AG08395 (cell line): ENCODE data around the gene GIMAP8.
A peak's percentile ranks its signal among the peaks of the same experiment; 100 is the strongest.

Experiments used
- DNase-seq: peaks from one replicate; pipeline ENCODE4 v3.0.0; 2012; ENCODE audit warnings: mixed read lengths, low spot score

The GIMAP8 gene

DNA sequence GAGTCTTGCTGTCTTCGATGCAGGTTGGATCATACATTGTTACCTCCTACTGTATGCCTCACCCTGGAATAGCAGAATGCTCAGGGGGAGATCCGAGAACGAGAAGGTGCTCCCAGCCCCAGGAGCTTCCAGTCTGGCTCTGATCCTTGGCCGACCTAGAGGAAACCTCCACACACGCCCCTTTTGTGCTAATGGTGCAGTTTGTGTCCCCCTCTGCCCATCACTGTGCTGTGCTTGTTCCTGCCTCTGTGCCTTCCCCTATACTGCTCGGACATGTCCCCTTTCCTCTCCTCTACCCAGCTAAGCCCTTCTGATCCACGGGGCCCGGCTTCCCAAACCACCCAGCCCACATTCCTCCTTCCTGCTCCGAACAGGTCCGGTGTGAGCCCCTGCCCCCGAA lies 38.8 kb upstream of the GIMAP8 start:
- no peak for DNase-seq

DNA sequence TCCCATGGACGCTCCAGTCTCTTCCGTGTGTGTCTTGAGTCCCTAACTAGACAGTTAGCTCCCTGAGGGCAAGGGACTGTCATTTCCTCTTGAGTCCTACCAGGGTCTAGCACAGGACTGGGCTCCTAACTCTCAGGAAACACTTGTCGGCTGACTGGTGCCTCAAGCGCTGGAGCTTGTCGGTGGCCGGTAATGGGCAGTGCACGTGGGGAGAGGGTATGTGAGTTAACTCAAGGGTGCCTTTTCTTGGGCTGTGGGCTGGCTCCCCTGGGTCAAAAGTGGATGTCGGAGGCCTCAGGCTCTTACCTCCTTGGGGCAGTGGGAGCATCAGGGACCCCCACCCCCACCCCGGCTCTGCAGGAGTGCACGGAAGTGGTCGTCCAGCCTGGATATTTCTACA lies 38.4 kb upstream of the GIMAP8 start:
- DNase-seq: no peak

DNA sequence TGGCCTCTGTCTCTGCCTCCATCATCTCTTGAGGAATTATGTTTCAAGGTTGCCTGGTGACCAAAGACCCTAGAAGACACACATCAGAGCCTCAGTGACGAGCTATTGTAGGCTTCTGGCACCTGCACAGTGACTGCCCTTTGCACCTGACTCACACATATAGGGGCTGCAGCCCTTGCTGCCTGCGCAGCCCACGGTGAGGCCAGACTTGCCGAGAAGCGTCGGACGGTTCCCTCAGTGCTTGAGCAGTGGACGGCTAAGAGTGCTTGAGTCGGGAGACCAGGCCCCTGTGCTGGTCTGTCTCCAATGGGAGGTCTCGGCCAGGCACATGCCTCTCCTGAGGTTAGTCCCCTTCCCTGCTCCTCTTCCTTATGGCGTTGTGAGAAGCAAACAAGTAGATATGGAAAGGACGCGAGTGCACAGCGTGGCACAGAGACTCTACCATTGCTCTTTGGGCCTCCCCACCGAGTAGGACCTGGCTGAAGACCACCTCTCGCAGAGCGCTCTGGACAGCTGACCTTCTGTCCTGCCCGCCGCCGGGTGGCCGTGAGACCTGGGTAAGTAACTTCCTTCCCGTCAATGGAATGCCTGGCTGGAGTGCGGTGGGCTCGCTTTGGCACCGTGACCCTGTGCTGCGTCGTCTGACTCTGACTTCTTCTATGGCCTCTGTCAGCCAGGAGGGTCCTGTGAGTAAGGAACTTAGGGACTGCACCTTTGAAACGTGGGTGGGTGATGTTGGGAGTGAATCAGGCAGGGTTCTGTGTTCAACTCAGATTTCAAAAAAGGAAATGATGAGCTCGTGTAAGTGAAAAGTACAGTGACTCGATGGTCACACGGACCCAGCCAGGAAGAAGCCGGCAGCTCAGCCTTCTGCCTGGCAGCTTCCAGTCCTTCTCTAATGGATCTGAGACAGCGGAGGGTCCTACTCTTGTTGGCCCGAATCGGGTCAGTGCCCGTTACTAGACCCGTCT lies 37.6 kb upstream of the GIMAP8 start:
- DNase-seq: no peak

DNA sequence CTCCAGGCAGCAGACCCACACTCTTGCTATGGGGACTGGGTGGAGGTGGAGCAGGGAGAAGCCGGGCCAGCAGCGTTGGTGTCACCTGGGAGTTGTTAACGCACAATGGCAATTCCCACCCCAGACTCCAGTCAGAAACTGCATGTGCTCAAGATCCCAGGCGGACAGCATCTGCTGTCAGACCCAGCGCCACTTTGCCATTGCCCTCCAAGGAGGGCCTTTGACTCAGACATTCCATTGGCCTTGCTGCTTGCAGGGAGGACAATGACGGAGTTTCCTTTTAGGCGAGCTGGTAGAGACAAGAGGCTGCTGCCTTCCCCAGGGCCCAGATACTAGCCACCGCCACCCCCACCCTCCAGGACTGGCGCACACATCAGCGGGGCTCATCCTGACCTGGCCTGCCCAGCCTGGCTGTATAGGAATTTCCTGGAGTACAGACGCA lies 36.8 kb upstream of the GIMAP8 start:
- DNase-seq: peak; percentile 29

DNA sequence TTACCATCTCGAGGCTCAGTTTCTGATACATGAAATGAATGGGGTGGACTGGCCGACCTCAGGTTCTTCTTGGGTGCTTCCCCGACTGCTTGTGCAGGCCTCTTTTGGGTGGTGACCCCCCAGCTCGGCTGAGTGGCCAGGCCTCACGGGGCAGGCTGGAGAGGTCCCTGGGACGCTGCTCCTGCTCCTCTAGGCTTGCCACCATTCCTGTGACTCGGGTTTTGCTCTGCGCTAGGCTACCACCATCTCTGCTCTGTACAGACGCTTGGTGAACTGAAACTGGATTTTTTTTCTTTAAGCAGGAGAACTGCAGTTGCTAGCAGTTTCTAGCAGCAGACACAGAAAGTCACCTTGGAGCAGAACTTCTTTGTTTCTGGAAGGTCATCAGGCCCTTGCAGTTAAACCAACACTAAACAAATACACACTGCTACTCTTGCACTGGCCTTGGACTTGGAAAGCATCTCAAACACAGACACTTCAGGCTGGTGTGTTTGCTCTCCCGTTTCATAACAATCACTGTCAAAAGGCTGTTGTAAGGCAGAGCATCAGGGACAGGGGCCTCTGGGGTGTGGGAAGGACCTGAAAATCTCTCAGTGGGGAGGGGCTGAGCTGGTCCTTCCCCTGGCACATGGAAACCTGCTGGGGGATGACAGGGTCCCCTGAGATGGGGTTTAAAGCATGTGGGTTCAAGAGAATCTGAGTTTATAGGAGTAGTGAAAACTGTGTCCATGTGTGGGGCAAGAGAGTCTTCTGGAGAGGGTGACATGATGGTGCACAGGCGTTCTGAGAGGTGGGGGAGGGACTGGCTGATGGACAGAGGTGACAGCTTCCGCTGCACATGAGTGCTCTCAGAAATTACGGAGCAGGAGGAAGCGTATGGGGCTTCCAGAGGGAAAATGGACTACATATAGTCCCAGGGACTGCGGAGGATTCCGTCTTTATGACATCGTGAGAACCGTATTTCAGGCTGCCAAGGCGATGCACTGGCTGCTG lies 35.0 kb upstream of the GIMAP8 start:
- no peak for DNase-seq

DNA sequence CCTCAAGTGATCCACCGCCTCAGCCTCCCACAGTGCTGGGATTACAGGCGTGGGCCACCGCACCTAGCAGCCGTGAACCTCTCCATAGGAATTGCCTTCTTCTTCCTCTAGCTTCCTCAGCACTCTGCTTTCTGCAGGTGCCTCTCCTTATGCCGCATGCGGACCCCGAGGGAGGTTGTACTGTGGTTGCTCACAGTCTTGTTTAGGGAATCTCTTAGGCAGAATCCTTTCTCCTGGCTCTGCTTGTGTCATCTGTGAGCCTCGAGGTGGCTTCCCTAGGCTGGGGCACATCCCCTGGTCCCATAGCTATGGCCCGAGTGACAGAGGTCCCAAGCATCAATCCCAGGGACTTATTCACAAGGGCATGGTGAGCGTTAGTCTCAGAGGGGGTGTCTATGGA lies 33.2 kb upstream of the GIMAP8 start:
- no peak for DNase-seq

DNA sequence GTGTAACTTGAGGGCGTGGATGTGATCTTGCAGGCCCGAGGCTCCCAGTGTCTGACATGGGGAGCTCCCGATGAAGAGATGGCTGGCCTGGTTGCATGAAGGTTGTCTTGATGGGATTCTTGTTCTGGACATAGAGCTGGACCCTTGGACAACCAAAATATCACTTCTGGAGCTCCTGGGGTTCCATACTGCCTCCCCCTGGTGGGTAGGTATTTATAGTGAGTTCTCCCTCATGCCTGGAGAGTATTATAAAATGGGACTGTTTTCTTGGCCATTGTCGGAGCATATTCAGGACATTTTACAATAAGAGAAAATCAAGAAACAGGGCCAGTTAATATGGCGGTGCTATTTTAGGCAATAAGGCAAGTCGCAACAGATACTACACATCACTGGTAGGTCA lies 32.6 kb upstream of the GIMAP8 start:
- no peak for DNase-seq

DNA sequence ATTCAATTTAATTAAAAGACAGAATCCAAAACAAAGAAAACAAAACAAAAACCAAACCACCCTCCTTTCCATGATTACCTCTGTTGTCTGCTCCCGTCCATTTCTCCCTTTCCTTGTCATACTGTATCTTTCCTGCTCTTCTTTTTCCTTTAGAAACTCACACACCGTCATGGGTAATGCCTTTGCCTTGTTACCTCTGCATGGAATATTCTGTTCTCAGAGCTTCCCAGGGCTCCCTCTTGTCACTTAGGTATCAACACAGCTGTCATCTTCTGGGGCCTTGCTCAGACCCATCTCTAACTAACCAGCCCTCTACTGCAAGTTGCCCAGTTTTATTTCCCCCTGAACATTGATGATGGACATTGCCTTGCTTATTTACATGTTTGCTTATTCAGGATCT lies 30.2 kb upstream of the GIMAP8 start:
- DNase-seq: no peak

DNA sequence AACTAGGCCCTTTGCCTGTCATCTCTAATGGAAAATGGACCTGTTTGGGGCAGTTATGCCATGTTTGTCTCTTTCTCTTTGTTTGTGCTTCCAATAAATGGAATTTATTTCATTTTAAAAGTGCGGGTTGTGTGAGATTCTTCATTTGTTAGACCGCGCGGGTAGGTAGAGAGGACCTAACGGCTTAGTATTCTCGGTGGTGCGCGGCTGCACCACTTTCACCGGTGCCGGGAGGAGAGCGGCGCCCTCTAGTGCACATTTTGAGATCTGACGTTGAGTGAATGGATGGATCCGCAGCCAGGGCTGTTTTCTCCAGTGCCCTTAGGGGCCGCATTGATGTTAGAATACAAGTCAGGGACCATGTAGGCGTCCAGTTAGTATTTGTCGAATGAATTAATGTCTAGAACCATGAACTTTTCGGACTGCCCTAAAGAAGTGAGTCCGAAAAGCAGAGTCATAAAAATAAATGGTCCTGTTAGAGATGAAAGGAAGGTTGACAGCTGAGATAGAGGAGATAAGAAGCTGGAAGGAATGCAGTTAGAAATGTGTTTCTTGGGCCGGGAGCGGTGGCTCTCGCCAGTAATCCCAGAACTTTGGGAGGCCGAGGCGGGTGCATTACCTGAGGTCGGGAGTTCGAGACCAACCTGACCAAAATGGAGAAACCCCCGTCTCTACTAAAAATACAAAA lies 29.3 kb upstream of the GIMAP8 start:
- peak; percentile 89 for DNase-seq

DNA sequence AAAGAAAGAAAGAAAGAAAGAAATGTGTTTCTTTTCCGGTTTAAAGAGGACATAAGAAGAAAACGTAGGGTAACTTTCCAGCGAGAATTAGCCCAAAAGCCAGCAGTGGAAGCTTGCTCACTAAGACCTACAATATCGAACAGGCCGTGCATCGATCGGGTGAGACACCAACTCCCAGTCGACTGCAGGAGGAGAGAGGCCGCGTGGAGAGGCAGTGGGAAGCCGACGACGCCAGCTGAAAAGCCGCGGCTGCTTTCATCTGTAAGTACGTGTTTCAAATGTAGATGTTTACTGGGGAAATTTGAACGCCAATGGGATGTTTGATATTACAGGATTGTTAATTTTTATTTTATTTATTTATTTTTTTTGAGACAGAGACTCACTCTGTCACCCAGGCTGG lies 28.6 kb upstream of the GIMAP8 start:
- DNase-seq: no peak

DNA sequence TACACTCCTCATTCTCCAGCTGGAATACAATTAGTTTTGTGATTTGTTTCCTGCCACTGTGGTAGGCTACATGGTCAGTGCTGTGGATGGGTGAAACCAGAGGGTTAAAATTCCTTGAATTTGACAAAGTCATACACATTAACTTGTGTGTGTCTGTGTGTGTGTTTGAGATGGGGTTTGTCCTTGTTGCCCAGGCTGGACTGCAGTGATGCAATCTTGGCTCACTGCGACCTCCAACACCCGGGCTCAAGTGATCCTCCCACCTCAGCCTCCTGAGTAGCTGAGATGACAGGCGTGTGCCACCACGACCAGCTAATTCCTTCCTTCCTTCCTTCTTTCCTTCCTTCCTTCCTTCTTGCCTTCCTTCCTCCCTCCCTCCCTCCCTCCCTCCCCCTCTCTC lies 24.8 kb upstream of the GIMAP8 start:
- DNase-seq: no peak

DNA sequence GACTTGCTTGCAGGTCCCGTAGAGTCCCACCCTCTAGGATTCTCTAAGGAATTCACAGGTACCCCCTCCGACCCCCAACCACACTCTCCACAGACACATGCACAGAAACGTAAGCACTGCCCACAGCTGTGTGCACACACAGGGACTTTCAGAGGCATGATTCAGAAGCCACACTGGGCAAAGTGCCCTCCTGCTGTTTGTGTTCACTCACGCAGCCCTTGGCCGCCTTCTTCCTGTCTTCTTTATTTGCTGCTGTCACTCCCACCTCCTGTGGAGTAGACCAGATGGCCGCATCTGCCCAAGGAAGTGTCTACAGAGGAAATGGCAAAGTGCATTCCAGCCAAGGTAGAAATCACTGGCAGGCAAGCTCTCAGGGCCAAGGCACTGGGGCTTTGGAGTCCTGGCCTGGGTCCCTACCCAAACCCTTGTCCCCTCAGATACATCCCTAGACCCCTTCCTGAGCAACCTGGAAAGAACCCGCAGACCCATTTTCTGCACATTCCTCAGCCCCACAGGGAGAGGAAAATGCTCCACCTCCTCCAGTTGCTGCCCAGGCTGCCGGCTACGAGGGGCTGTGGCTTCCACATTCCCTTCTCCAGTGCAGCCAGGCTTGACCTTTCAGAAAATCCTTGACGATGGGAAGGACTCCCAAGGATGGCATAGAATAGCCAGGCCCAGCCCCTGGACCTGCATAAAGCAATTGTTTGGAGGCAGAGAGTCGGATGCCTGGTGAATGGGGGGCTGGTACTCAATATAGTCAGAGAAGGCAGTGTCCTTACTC lies 21.6 kb upstream of the GIMAP8 start:
- peak; percentile 92 for DNase-seq

DNA sequence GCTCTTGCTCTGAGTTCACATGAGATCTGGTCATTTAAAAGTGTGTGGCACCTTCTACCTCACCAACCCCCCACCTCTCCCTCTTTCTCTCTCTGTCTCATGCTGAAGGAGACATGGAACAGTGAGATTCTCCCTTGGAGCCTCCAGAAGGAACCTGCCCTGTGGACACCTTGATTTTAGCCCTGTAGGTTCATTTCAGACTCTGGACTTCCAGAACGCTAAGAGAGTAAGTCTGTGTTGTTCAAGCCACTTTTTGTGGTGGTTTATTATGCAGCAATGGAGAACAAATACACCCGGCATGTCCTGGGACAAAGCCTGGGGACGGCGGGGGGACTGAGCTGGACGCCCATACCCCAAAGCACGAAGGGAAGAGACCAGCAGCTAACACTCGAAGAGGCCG lies 20.7 kb upstream of the GIMAP8 start:
- no peak for DNase-seq

DNA sequence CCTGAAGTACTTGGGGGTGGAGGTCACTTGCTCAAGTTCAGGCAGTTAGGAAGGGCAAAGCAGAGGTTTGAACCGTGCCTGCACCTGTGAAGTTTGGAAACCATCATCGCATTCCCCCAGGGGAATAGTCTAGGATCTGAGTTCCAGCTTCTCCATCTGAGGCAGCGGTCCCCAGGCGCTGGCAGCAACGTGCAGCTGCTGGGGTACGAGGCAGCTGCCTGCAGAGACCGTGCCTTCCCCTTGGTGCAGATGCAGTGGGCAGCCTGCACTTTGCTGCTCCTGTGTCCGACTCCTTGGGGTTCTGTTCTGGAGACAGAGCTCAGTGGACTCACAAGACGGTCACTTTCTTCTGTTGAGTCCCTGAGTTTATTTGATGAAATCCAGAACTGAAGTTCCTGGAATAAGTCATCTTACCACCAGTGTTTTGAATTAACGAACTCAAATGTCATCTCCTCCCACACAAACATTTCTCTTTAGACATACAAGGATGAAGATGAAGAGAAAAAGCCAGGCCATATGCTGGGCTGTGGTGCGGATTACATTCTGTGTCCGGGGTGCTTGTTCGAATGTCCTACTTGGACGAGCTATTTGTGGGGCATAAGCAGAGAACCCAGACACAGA lies 19.9 kb upstream of the GIMAP8 start:
- DNase-seq: no peak

DNA sequence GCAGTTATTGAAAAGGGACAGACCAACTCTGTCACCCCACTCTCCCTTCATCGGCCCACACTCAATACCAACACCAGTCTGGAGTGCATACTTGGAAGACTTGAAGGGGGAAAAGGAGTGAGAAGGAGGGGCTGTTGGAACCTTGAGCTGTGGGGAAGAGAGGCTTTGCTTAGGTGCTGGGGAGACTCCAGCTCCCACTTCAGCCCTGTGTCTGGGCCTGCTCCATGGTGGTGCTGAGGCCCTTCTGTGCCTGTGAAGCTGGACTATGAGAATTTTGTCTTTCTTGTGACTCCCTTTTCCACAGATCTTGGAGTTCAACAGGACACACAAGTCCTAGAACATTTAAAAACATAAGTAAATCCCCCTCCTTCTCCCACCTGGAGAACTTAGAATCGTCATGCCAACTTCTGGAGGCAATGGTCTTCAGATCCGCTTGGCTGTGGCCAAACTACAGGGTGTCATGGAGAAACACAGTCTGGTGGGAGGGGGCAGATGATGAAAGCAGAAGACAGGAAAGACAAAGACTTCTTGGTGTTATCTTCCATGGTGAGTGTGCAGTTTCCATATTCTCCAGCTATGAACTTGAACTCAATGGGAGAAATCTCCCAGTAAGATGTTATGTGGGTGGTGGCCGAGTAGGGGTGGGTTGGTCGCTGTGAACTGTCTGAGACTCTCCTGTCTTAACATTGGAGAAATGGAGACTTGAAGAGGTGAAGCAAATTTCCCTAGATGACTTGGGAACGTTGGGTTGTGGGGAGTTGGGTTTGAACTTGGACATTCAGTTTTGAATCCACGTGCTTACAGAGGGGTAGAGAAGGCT lies 18.4 kb upstream of the GIMAP8 start:
- DNase-seq: no peak

DNA sequence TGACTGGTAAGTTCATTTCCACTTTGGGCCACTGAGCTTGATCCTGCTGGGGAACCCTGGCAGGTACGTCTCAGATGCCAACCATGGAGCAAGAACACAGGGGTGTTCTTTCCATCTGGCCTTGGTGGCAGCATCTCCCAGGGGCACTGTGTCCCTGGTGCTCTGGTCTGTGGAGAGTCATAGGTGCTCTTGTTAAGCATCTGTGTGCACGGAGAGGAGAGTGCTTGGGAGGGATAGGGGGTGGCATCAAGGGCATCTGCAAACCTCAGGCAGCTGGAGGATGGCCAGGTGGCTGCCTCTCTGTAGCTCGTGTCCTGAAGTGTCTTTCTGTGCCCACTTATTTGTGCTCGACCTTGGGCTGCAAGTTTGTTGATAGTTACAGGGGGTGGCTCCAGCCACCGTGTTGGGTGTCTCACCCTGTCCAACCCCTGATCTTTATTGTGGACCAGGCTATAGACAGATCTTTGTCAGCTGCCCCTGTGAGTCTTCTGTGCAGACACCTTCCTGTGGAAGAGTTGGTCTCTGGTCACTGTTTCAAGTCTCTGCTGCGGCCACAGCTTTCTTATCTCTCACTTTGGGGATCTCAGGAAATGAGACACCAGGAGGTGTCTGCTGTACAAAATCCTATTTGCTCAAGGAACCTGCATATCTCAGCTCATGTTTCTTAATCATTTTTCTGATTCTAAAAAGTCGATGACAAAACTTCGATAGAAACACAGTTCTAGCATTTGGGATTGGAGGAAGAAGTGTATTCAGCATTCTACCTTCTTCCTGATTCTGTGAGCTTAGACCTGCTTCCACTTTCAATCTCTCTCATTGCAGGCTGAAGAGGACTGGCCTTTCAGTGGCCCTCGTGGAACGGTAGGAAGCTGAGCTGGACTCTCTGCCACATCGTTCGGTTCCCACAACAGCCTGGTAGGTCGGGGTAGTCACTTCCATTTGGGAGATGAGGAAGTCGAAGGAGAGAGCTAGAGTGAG lies 17.2 kb upstream of the GIMAP8 start:
- DNase-seq: no peak

DNA sequence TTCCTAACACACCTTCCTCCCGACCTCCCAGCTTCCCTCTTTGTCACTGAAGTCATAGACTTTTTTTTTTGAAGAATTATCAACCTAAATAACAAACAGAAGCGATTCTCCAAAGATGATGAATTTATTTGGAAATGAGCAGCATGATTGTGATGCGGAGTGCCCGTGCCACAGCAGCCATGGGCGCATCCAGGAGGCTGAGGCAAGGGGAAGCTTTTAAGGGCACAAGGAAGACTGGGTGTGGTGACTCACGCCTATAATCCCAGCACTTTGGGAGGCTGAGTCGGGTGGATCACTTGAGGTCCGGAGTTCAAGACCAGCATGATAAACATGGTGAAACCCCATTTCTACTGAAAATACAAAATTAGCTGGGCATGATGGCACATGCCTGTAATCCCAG lies 16.2 kb upstream of the GIMAP8 start:
- DNase-seq: no peak

DNA sequence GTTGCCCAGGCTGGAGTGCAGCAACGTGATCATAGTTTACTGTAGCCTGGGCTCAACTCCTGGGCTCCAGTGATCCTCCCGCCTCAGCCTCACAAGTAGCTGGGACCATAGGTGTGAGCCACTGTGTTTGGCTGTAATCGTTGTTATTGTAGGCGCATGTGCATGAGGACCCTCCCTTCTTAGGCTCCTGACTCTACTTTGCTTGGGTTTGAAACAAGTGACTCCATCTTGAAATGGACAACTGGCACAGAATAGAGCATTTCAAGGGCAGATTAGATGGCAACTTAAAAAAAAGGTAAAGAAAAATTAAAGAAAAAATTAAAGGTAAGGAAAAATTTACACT lies 15.4 kb upstream of the GIMAP8 start:
- DNase-seq: no peak
